GM12878 (cell line): ENCODE data around the gene TFPI2. TPM values are rescaled to one million over a fixed set of nuclear protein-coding genes. Genes with fewer than 3 reads are reported as not detected.

Source experiments
- BCLAF1 ChIP-seq: fragments of 450-650 bp; IDR thresholded peaks from 2 replicates; pipeline ENCODE4 v1.6.1; 2017; ENCODE audit warnings: antibody characterized with exemption, mild to moderate bottlenecking, moderate library complexity
- BHLHE40 ChIP-seq, 2 experiments: fragments of 450-650 bp in 1 of 2; IDR thresholded peaks; 2 replicates each; pipeline ENCODE4 v1.6.1; 2011 to 2017; ENCODE audit warnings: low read depth in 2 of 2, borderline replicate concordance in 1 of 2, improper control_type of control experiment in 1 of 2, low read length in 1 of 2, mild to moderate bottlenecking in 1 of 2
- CTCF ChIP-seq, 3 experiments: IDR thresholded peaks in 2 of 3; conservative IDR thresholded peaks in 1 of 3; 2 replicates each; pipeline ENCODE4 v1.5.1; 2011; ENCODE audit warnings: low read depth in 3 of 3, low read length in 3 of 3, mild to moderate bottlenecking in 3 of 3, control low read depth in 2 of 3, moderate library complexity in 2 of 3, inconsistent platforms in 1 of 3, mixed read lengths in 1 of 3; ENCODE audit not compliant: control insufficient read depth in 2 of 3, insufficient read depth in 1 of 3; ENCODE audit errors: extremely low read depth in 1 of 3
- E2F8 ChIP-seq: fragments of 450-650 bp; IDR thresholded peaks from 2 replicates; pipeline ENCODE4 v1.6.1; 2018; ENCODE audit warnings: mild to moderate bottlenecking, low read depth, moderate library complexity; ENCODE audit not compliant: partially characterized antibody
- EED ChIP-seq: sonication (generic); IDR thresholded peaks from 2 replicates; pipeline ENCODE4 v1.6.1; 2016; ENCODE audit warnings: antibody characterized with exemption, low read depth
- ESRRA ChIP-seq: IDR thresholded peaks from 2 replicates; pipeline ENCODE4 v1.6.1; 2012; ENCODE audit warnings: mild to moderate bottlenecking, low read length, improper control_type of control experiment
- IKZF1 ChIP-seq: fragments of 450-650 bp; conservative IDR thresholded peaks from 2 replicates; pipeline ENCODE4 v1.6.1; 2017; ENCODE audit warnings: antibody characterized with exemption, mild to moderate bottlenecking
- IKZF2 ChIP-seq, 2 experiments: fragments of 450-650 bp; IDR thresholded peaks; 2 replicates each; pipeline ENCODE4 v1.6.1; 2017; ENCODE audit warnings: mild to moderate bottlenecking in 2 of 2, moderate library complexity in 2 of 2
- MTA3 ChIP-seq: IDR thresholded peaks from 2 replicates; pipeline ENCODE4 v1.6.1; 2012; ENCODE audit warnings: low read length, inconsistent platforms, borderline replicate concordance
- NFIC ChIP-seq: IDR thresholded peaks from 2 replicates; pipeline ENCODE4 v1.6.1; 2012; ENCODE audit warnings: low read depth, mild to moderate bottlenecking, inconsistent platforms, low read length, moderate library complexity
- STAT1 ChIP-seq: fragments of 450-650 bp; conservative IDR thresholded peaks from 2 replicates; pipeline ENCODE4 v1.6.1; 2014; ENCODE audit warnings: antibody characterized with exemption, mild to moderate bottlenecking
- TBL1XR1 ChIP-seq: IDR thresholded peaks from 2 replicates; pipeline ENCODE4 v1.6.1; 2012; ENCODE audit warnings: low read depth, low read length, improper control_type of control experiment
- YBX1 ChIP-seq: fragments of 450-650 bp; IDR thresholded peaks from 2 replicates; pipeline ENCODE4 v1.6.1; 2016; ENCODE audit warnings: antibody characterized with exemption
- ZBED1 ChIP-seq: IDR thresholded peaks from 2 replicates; pipeline ENCODE4 v1.6.1; 2016; ENCODE audit warnings: borderline replicate concordance
- ZSCAN29 ChIP-seq: fragments of 450-650 bp; IDR thresholded peaks from 2 replicates; pipeline ENCODE4 v1.6.1; 2017; ENCODE audit warnings: mild to moderate bottlenecking, moderate library complexity
- ZZZ3 ChIP-seq: IDR thresholded peaks from 2 replicates; pipeline ENCODE4 v1.6.1; 2011; ENCODE audit warnings: low read depth; ENCODE audit not compliant: control insufficient read depth, insufficient read length
- polyA plus RNA-seq, 11 experiments: library from polyadenylated mRNA; depleted of rRNA in 4 of 11; unstranded in 6 of 11; stranded (reverse) in 5 of 11; fragments of >200 nt; fragmentation: Nextera tagmentation in 4 of 11; fragmentation: Illumina TruSeq in 1 of 11; extraction: Ambion mirVana in 4 of 11; extraction: Trizol in 1 of 11; gene quantifications; 1 replicate in 1 of 11; 2 replicates in 10 of 11; pipeline versions ENCODE4 v1.2.1 to v1.2.3, GENCODE V29; 2011 to 2016; ENCODE audit warnings: inconsistent platforms in 2 of 11, missing spikeins in 2 of 11, low read depth in 1 of 11
- total RNA-seq, 4 experiments: library from RNA; depleted of rRNA in 3 of 4; stranded (reverse); fragments of >200 nt in 3 of 4; fragmentation: Illumina TruSeq in 1 of 4; extraction: Trizol in 1 of 4; gene quantifications; 2 replicates each; pipeline versions ENCODE4 v1.2.1 to v1.2.3, GENCODE V29; 2013 to 2021

The TFPI2 gene
- total and polyA plus RNA-seq, 10 of the 15 experiments (the other 5 are each of a cell fraction or from before 2014, with no cell fraction given), result 0.07 to 1.1 (median 0.31) TPM; not detected in 5

- TF ChIP-seq TBL1XR1 (no peak), NFIC (no peak), STAT1 (no peak), EED (no peak), MTA3 (no peak), BHLHE40 (IDR thresholded peaks at IDR 0.05; ENCODE audit: borderline replicate concordance in 1 of 2, low read depth in 2 of 2, low read length in 1 of 2) (no peak), CTCF (IDR thresholded peaks at IDR 0.05 in 2 of 3, conservative IDR thresholded peaks at IDR 0.05 in 1 of 3; ENCODE audit: control insufficient read depth in 2 of 3, extremely low read depth in 1 of 3, insufficient read depth in 1 of 3, low read depth in 3 of 3, low read length in 3 of 3) (peak; percentile 66 to 72 (median 69)), E2F8 (no peak), YBX1 (no peak), ZSCAN29 (no peak), BCLAF1 (no peak), ESRRA (no peak), IKZF2 (IDR thresholded peaks at IDR 0.05) (peak; percentile 25 to 61; a peak in 3 of 4 replicates), ZZZ3 (no peak), ZBED1 (no peak), IKZF1 (peak; percentile 58; the same call in 1 of the 2 replicates)
Measured at GRCh38 chr7:93902777-93903423, 12.3 kb upstream of the TFPI2 start (continued).
